ENCODE data around the gene ALS2CL.
A peak's percentile ranks its signal among the peaks of the same experiment; 100 is the strongest.

The ALS2CL gene

GRCh38 chr3:46714728-46715506, 21.4 kb upstream of the ALS2CL start:
- no peak for DNase-seq (ENCODE audit: low spot score)
- TF ChIP-seq CTCF (IDR thresholded peaks at IDR 0.05; ENCODE audit: extremely low read depth, missing control alignments), result no peak

- no peak for TF ChIP-seq CTCF (IDR thresholded peaks at IDR 0.05; ENCODE audit: extremely low read depth, missing control alignments)
- DNase-seq (ENCODE audit: low spot score), result peak; percentile 67
Observed at GRCh38 chr3:46713898-46714552, 20.5 kb upstream of the ALS2CL start.

- DNase-seq (ENCODE audit: low spot score), result no peak
- TF ChIP-seq CTCF (IDR thresholded peaks at IDR 0.05; ENCODE audit: extremely low read depth, missing control alignments), result no peak
Observed at GRCh38 chr3:46713050-46713897, 19.8 kb upstream of the ALS2CL start.

- no peak for TF ChIP-seq CTCF (IDR thresholded peaks at IDR 0.05; ENCODE audit: extremely low read depth, missing control alignments)
Observed at GRCh38 chr3:46712191-46713049, 18.9 kb upstream of the ALS2CL start.

GRCh38 chr3:46711760-46712159, 18.3 kb upstream of the ALS2CL start:
- TF ChIP-seq CTCF (IDR thresholded peaks at IDR 0.05; ENCODE audit: extremely low read depth, missing control alignments), result no peak
- no peak for DNase-seq (ENCODE audit: low spot score)

More at GRCh38 chr3:46712191-46713049, 18.9 kb upstream of the ALS2CL start:
- DNase-seq (ENCODE audit: low spot score), result no peak

- no peak for TF ChIP-seq CTCF (IDR thresholded peaks at IDR 0.05; ENCODE audit: extremely low read depth, missing control alignments)
- DNase-seq (ENCODE audit: low spot score), result no peak
Observed at GRCh38 chr3:46711305-46711704, 17.8 kb upstream of the ALS2CL start.

All from GM20000 (cell line).